OCI-LY3 (cell line): ENCODE results near the gene DDT.

ENCODE experiments used
- CTCF ChIP-seq: fragments of 200-600, 300-600 bp; sonication (generic); IDR thresholded peaks from 2 replicates; pipeline ENCODE4 v1.5.1; 2014; ENCODE audit warnings: antibody characterized with exemption, low read length, low read depth
- EZH2phosphoT487 ChIP-seq: fragments of 200-600 bp; shearing (Covaris generic); IDR thresholded peaks from 2 replicates; pipeline ENCODE4 v1.6.1; 2018; ENCODE audit warnings: antibody characterized with exemption, mixed run types, low read depth

GRCh38 chr22:23984430-23984829, 10.2 kb upstream of the DDT start:
- peak; percentile 55 for TF ChIP-seq CTCF
- no peak for TF ChIP-seq EZH2phosphoT487
